Endothelial cell of umbilical vein (primary cell): ENCODE results near the gene MT1F.

Experiments
- CTCF ChIP-seq, 2 donors: IDR thresholded peaks; 1 replicate in 1 of 2; 2 replicates in 1 of 2; pipeline ENCODE4 v1.5.1; 2011; ENCODE audit warnings: low read length in 2 of 2, mild to moderate bottlenecking in 2 of 2, moderate library complexity in 2 of 2, control low read depth in 1 of 2, inconsistent platforms in 1 of 2, low read depth in 1 of 2; ENCODE audit not compliant: insufficient read depth in 1 of 2; ENCODE audit errors: extremely low read depth in 1 of 2
- EZH2 ChIP-seq: IDR thresholded peaks from 2 replicates; pipeline ENCODE4 v1.6.1; 2012; ENCODE audit warnings: borderline replicate concordance, low read depth, mild to moderate bottlenecking, moderate library complexity, low read length, inconsistent platforms; ENCODE audit not compliant: severe bottlenecking
- GATA2 ChIP-seq: IDR thresholded peaks from 2 replicates; pipeline ENCODE4 v1.7.0; 2011; ENCODE audit warnings: low read depth, mild to moderate bottlenecking, moderate library complexity, mixed read lengths, low read length; ENCODE audit not compliant: insufficient read length, insufficient read depth
- MAX ChIP-seq: IDR thresholded peaks from 2 replicates; pipeline ENCODE4 v1.6.1; 2011; ENCODE audit not compliant: insufficient read depth, insufficient read length
- POLR2A ChIP-seq: IDR thresholded peaks from 2 replicates; pipeline ENCODE4 v1.6.1; 2012; ENCODE audit warnings: low read depth, mild to moderate bottlenecking, control low read depth, low read length
- POLR2AphosphoS5 ChIP-seq: IDR thresholded peaks from 2 replicates; pipeline ENCODE4 v1.6.1; 2012; ENCODE audit warnings: low read depth, mild to moderate bottlenecking, control low read depth, low read length, moderate library complexity; ENCODE audit not compliant: insufficient read depth

- TF ChIP-seq CTCF (IDR thresholded peaks at IDR 0.05; ENCODE audit: extremely low read depth in 1 of 2, insufficient read depth in 1 of 2, low read depth in 1 of 2, low read length in 2 of 2): no peak
- no peak for TF ChIP-seq POLR2A
- TF ChIP-seq GATA2: no peak
- no peak for TF ChIP-seq EZH2
- TF ChIP-seq POLR2AphosphoS5: no peak
- TF ChIP-seq MAX: no peak
Measured at GRCh38 chr16:56658327-56658875, 642 bp downstream of the MT1F start.
